Medulla oblongata (tissue), 1 donor: Measurements from ENCODE around the gene SPRR4.
"Not testable (repeated sequence)": the region's sequence is repeated elsewhere in the genome, so short reads cannot be mapped to it uniquely, and the experiment has no call there.

ENCODE experiments used
- DNase-seq: peaks from one replicate; pipeline ENCODE4 v3.0.0-alpha.2; 2015; ENCODE audit errors: extremely low spot score

The SPRR4 gene

DNA sequence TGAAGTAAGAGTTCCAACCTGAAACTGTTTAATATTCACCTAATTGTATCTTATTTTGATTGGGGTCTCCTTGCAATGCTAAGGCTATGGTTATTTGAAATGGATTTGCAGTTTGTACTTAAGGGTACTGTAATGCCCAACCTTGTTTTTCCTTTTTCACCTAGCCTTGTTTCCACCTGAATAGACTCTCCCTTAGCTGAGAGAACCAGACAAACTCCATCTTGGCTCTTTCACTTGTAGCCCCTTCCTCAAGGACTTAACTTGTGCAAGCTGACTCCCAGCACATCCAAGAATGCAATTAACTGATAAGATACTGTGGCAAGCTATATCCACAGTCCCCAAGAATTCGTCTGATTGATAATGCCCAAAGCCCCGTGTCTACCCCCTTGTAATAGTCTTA lies 51.4 kb downstream of the SPRR4 start:
- DNase-seq: not testable (repeated sequence)
